Measurements from ENCODE around the gene SEPTIN6. TPM values are rescaled to one million over a fixed set of nuclear protein-coding genes. Genes with fewer than 3 reads are reported as not detected.

SEPTIN6 gene
- total RNA-seq, 4 donors from 2014 or later: 6.1 to 15.0 (median 14.6) TPM

- Histone ChIP-seq H3K36me3 (no peaks in the 10 kb centered on the region), H3K4me3 (replicated peaks in 1 of 3) (no peak overlapping the region), H3K9me3 (no peaks in the 10 kb centered on the region), H3K4me1 (no peaks in the 10 kb centered on the region), H3K27ac (no peak overlapping the region), H3K27me3 (no peaks in the 10 kb centered on the region)
- TF ChIP-seq POLR2A (IDR thresholded peaks at IDR 0.05) (no peak), CTCF (IDR thresholded peaks at IDR 0.05) (no peak)
- DNase-seq: no peak
- intact Hi-C loops (cut with DNase I): loop anchor here (10.0 kb wide), 1 partner anchor 182 kb away; no protein-coding TSS in a partner anchor
- WGBS, 2 donors: 82 to 83% methylated on average over 6 to 8 of the region's 9 CpGs
Observed at GRCh38 chrX:119696251-119696890, 3.4 kb upstream of the SEPTIN6 start.

GRCh38 chrX:119695535-119696050, 2.6 kb upstream of the SEPTIN6 start:
- Histone ChIP-seq H3K27ac (no peak overlapping the region), H3K4me1 (no peaks in the 10 kb centered on the region), H3K4me3 (replicated peaks in 1 of 3) (no peak overlapping the region), H3K9me3 (no peaks in the 10 kb centered on the region), H3K27me3 (no peaks in the 10 kb centered on the region), H3K36me3 (no peaks in the 10 kb centered on the region)
- no peak for TF ChIP-seq CTCF (IDR thresholded peaks at IDR 0.05)
- TF ChIP-seq POLR2A (IDR thresholded peaks at IDR 0.05): no peak
- DNase-seq: no peak
- 91 to 98% methylated on average over 3 to 7 of the region's 12 CpGs for WGBS, 2 donors
- intact Hi-C loops (cut with DNase I): loop anchor here (10.0 kb wide), 1 partner anchor 181 kb away; no protein-coding TSS in a partner anchor

- Histone ChIP-seq H3K9me3 (no peaks in the 10 kb centered on the region), H3K27ac (no peak overlapping the region), H3K36me3 (no peaks in the 10 kb centered on the region), H3K4me1 (no peaks in the 10 kb centered on the region), H3K4me3 (replicated peaks in 1 of 3) (no peak overlapping the region), H3K27me3 (no peaks in the 10 kb centered on the region)
- DNase-seq: no peak
- intact Hi-C loops (cut with DNase I): loop anchor here (10.0 kb wide), 1 partner anchor 180 kb away; no protein-coding TSS in a partner anchor
- WGBS, 2 donors: 86 to 88% methylated on average over 22 to 28 of the region's 39 CpGs
- no peak for TF ChIP-seq CTCF (IDR thresholded peaks at IDR 0.05)
- TF ChIP-seq POLR2A (IDR thresholded peaks at IDR 0.05): no peak
Observed at GRCh38 chrX:119694601-119695534, 1.9 kb upstream of the SEPTIN6 start.

- H3K27me3 ChIP-seq: no peaks in the 10 kb centered on the region
- no peaks in the 10 kb centered on the region for H3K9me3 ChIP-seq
- peak overlapping the region in 1 of 3 donors; percentile 45 for H3K4me3 ChIP-seq (replicated peaks in 1 of 3)
- no peak overlapping the region for H3K27ac ChIP-seq
- WGBS, 2 donors: 15 to 25% methylated on average over 3 to 8 of the region's 23 CpGs
- DNase-seq: peak; percentile 1 to 10
- TF ChIP-seq POLR2A (IDR thresholded peaks at IDR 0.05) (no peak), CTCF (IDR thresholded peaks at IDR 0.05) (no peak)
- no peaks in the 10 kb centered on the region for H3K4me1 ChIP-seq
- intact Hi-C loops (cut with DNase I): loop anchor here (10.0 kb wide), 1 partner anchor 179 kb away; no protein-coding TSS in a partner anchor
- no peaks in the 10 kb centered on the region for H3K36me3 ChIP-seq
Observed at GRCh38 chrX:119693996-119694451, 1.1 kb upstream of the SEPTIN6 start.
